Dendritic cell treated with granulocyte-macrophage colony-stimulating factor and Interleukin-4, amounts not matched to agents 40 ng/mL and 50 ng/mL, for 4 days (primary cell): ENCODE measurements around the gene HOGA1.
"Not testable (repeated sequence)": the region's sequence is repeated elsewhere in the genome, so short reads cannot be mapped to it uniquely, and the experiment has no call there.

Experiments used
- H3K27ac Mint-ChIP-seq: one replicate; pipeline ENCODE4 v1.8.0; 2022; ENCODE audit warnings: mild to moderate bottlenecking, mixed read lengths
- H3K27me3 Mint-ChIP-seq: one replicate; pipeline ENCODE4 v1.8.0; 2022; ENCODE audit warnings: mild to moderate bottlenecking, mixed read lengths
- H3K36me3 Mint-ChIP-seq: one replicate; pipeline ENCODE4 v1.8.0; 2022; ENCODE audit warnings: low read depth, mixed read lengths
- H3K4me1 Mint-ChIP-seq: one replicate; pipeline ENCODE4 v1.8.0; 2022; ENCODE audit warnings: low read depth, mixed read lengths
- H3K4me3 Mint-ChIP-seq: one replicate; pipeline ENCODE4 v1.8.0; 2022; ENCODE audit warnings: mild to moderate bottlenecking, moderate library complexity, mixed read lengths
- H3K9me3 Mint-ChIP-seq: one replicate; pipeline ENCODE4 v1.8.0; 2022; ENCODE audit warnings: mixed read lengths
- intact Hi-C: fragments of 100-400 bp; cut with micrococcal nuclease; formaldehyde crosslinking; loops from one replicate; pipeline ENCODE4 v1.15.0; 2022

HOGA1 gene

DNA sequence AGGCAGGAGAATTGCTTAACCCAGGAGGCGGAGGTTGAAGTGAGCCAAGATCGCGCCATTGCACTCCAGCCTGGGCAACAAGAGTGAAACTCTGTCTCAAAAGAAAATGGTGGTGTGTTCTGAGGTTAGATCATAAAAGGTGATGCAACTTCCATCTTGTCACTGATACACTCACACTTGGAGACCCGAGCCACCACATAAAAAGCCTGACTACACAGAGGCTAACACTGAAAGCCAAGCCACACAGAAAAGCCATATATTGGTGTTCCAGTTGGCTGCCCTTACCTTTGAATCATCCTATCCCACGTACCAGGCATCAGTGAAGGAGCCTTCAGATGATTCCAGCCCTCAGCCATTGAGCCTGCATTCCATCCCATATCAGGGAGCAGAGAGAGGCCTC lies 45.1 kb downstream of the HOGA1 start:
- Mint-ChIP-seq H3K27me3 (peaks cover 2% of the 10 kb centered on the region), H3K27ac (no peak overlapping the region), H3K9me3 (no peaks in the 10 kb centered on the region), H3K36me3 (peaks cover 6% of the 10 kb centered on the region), H3K4me3 (no peak overlapping the region), H3K4me1 (peaks cover 13% of the 10 kb centered on the region)
- intact Hi-C loops = loop anchor here (10.0 kb wide), 1 partner anchor 124 kb away; no protein-coding TSS in a partner anchor

DNA sequence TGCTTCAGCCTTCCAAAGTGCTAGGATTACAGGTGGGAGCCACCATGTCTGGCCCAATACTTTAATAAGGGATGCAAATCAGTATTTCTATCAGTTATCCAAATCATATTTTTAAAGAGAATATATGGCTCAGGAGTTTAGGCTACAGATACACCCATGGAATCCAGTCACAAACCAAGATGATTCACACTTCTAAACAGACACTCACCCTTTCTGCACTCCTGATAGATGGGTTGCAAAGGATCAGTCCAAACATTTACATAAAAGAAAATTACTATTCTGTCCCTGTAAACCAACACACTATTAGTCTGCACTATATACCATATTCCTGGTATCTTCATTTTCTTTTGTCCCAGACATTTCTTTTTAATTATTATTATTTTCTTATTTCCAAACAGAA lies 46.9 kb downstream of the HOGA1 start:
- Mint-ChIP-seq H3K36me3 (peaks cover 6% of the 10 kb centered on the region), H3K4me1 (peaks cover 13% of the 10 kb centered on the region)
- intact Hi-C loops = no loop called here

DNA sequence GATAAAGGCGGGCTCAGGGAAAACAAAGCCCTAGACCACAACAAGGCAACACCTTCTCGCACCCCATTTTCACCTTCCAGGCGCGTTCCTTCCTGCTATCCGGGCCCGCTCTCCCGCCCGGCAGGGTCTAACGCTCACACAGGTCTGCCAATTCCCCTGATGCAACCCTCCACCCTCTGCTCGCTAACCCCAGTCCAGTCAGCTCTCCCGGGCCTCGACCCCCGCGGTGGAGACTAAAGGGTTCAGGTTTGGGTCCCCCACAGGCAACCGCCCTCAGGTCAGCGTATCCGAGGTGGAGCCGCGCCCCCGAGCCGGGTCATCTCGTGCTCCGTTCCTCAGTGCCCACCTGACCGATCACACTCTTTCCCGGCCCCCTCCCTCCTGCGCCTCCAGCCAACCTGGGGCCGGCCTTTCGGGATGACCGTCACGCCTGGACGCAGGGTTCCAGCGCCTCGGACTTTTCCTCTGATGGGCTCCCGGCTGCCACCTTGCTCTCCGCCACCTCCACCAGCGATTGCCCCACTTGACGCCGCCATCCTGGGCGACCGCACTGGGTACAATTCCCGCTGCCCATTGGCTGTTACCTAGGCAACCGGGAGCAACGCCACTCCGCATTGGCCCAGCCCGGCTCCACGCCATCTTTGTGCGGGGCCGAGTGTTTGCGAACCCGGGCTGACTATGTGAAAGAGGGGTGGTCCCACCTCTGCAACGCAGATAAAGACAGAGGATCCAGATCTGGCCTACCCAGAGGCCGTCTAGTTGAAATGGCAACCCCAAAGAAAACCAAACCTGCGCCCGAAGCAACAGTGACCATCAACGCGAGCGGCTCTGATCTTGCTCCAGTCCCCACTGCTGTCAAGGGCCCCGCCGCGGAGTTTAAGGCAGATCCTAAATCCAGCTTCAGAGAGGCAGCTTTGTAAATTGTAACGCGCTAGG lies 49.0 kb downstream of the HOGA1 start, which contains the start of gene MORN4:
TSS of gene MORN4 (minus strand) at position 552 of the 936 bp plus-strand sequence. CDS start 13,847 bp downstream, outside the sequence.
- Mint-ChIP-seq H3K27ac (peak within 1 kb of the TSS; percentile 78), H3K9me3 (no peaks in the 10 kb centered on the region), H3K36me3 (peaks cover 6% of the 10 kb centered on the region), H3K4me1 (peaks cover 15% of the 10 kb centered on the region), H3K27me3 (peaks cover 2% of the 10 kb centered on the region), H3K4me3 (peak within 1 kb of the TSS; percentile 97)
- intact Hi-C loops = no loop called here

More for the DNA sequence above, 46.9 kb downstream of the HOGA1 start:
- Mint-ChIP-seq H3K4me3 (no peak overlapping the region), H3K27ac (no peak overlapping the region), H3K27me3 (peaks cover 2% of the 10 kb centered on the region), H3K9me3 (no peaks in the 10 kb centered on the region)

DNA sequence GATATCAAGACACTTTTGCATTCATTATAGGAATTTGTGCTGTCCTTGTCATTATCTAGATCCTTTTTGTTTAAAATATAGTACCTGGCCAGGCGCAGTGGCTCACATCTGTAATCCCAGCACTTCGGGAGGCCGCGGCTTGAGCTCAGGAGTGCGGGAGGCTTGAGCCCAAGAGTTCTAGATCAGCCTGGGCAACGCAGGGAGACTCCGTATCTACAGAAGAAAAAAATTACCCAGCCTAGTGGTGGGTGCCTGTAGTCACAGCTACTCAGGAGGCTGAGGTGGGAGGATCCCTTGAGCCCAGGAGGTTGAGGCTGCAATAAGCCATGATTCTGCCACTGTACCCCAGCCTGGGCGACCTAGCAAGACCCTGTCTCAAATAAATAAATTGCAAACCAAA lies 49.7 kb downstream of the HOGA1 start:
- peaks cover 19% of the 10 kb centered on the region for H3K4me1 Mint-ChIP-seq
- peaks cover 2% of the 10 kb centered on the region for H3K27me3 Mint-ChIP-seq
- H3K36me3 Mint-ChIP-seq = peaks cover 6% of the 10 kb centered on the region
- H3K27ac Mint-ChIP-seq = peak overlapping the region; percentile 78
- H3K4me3 Mint-ChIP-seq = peak overlapping the region; percentile 97
- no peaks in the 10 kb centered on the region for H3K9me3 Mint-ChIP-seq
- intact Hi-C loops = no loop called here

DNA sequence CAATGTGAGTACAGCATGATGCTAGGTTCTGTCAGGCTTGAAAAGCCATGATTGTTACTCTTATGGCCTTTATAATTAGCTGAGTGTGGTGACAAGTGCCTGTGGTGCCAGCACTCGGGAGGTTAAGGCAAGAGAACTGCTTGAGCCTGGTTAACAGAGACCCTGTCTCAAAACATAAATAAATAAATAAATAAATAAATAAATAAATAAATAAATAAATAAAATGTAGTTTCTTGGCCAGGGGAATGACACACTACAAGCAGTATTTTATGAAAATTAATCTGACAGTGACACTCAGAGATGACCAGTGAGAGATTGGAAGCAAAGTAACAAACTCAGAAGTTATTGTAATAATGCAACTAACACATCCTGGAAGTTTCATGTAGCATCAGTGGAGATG lies 51.4 kb downstream of the HOGA1 start:
- H3K36me3 Mint-ChIP-seq = peaks cover 6% of the 10 kb centered on the region
- peaks cover 24% of the 10 kb centered on the region for H3K4me1 Mint-ChIP-seq
- intact Hi-C loops = no loop called here
- peaks cover 4% of the 10 kb centered on the region for H3K27me3 Mint-ChIP-seq
- H3K27ac Mint-ChIP-seq = no peak overlapping the region
- H3K9me3 Mint-ChIP-seq = no peaks in the 10 kb centered on the region
- H3K4me3 Mint-ChIP-seq = no peak overlapping the region

DNA sequence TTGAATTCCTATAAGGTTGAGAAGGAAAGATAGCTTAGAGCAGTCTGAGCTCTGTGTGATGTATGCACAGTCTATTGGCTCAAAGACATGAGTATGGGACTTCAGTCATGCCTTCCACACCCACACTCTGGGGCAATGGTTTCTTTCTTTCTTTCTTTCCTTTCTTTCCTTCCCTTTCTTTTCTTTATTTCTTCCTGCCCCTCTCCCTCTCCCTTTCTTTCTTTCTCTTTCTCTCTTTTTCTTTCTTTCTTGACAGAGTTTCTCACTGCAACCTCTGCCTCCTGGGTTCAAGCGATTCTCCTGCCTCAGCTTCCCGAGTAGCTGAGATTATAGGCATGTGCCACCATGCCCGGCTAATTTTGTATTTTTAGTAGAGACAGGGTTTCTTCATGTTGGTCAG lies 54.9 kb downstream of the HOGA1 start:
- H3K27me3 Mint-ChIP-seq, H3K4me3 Mint-ChIP-seq, intact Hi-C loops, H3K27ac Mint-ChIP-seq, H3K9me3 Mint-ChIP-seq: not testable (repeated sequence)
- Mint-ChIP-seq H3K36me3 (peaks cover 26% of the 10 kb centered on the region), H3K4me1 (peaks cover 27% of the 10 kb centered on the region)

DNA sequence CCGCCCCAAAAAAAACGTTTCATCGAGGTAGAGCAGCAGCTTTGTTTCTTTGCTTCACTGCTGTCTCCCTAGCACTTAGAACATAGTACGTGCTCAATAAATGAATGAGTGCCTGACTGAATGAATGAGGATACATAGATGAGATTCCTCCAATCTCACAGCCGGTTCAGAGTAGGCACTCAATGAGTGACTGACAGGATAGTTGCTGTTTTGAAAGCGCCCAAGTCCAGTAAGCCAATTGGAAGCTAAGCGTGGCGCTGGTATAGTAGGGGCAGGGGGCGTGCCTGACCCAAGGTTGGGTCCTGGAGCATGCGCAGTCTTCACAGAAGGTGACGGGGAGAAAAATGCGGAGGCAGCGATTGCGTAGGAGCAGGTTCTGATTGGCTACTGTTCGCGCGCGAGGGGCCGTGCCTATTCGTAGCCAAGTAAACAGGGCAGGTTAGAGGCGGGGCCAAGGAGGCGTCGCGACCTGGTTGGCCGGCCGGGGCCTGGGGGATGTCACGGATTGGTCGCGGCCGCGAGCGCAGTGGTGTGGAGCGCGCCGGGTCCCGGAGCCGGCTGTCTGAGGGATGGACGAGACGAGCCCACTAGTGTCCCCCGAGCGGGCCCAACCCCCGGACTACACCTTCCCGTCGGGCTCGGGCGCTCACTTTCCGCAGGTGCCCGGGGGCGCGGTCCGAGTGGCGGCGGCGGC lies 56.1 kb downstream of the HOGA1 start, which contains the start of gene PI4K2A:
TSS of gene PI4K2A (plus strand) at position 498 of the 694 bp plus-strand sequence. CDS start at position 570, 72 bp downstream.
- H3K9me3 Mint-ChIP-seq = no peaks in the 10 kb centered on the region
- H3K27me3 Mint-ChIP-seq = peaks cover 1% of the 10 kb centered on the region
- H3K27ac Mint-ChIP-seq = peak within 1 kb of the TSS; percentile 97
- H3K4me1 Mint-ChIP-seq = peaks cover 36% of the 10 kb centered on the region
- H3K36me3 Mint-ChIP-seq = peaks cover 38% of the 10 kb centered on the region
- intact Hi-C loops = loop anchor here (2.0 to 10.0 kb wide), 2 partner anchors 46 to 146 kb away; partner anchors contain the start of genes AVPI1, MMS19 and UBTD1
- H3K4me3 Mint-ChIP-seq = peak within 1 kb of the TSS; percentile 95

DNA sequence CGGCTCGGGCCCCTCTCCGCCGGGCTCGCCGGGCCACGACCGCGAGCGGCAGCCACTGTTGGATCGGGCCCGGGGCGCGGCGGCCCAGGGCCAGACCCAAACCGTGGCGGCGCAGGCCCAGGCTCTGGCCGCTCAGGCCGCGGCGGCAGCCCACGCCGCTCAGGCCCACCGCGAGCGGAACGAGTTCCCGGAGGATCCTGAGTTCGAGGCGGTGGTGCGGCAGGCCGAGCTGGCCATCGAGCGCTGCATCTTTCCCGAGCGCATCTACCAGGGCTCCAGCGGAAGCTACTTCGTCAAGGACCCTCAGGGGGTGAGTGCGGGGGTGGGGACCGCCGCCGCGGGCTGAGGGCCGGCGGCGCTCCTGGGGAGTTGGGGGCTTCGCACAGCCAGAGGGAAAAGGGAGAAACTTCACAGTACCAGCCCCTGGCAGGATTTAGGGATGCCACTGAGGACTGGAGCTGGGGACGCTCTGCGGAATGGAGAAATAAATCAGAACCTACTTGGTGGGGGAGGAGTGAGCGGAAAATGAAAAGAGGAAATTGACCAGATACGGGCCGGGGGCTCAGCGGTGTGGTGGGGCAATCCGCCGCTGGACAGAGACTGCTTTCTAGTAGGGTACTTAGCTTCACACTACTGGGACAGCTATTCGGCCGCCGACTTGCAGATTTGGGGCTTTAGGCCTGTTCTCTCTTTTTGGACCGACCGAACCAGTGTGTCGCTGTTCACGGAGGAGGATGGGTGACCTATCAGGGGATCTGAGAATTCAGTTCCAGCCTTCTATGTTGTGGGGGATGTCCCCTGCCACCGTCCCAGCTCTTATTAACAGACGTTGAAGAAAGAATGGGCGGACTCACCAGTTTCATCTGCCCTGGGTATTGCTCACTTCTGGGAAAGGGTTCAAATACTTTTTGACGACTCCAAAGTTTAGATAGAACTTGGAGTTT lies 57.0 kb downstream of the HOGA1 start:
- intact Hi-C loops = loop anchor here (1.0 to 10.0 kb wide), 3 partner anchors 8 to 146 kb away; partner anchors contain the start of genes AVPI1, MMS19 and UBTD1
- peak overlapping the region; percentile 97 for H3K27ac Mint-ChIP-seq
- H3K4me3 Mint-ChIP-seq = peak overlapping the region; percentile 95
- H3K9me3 Mint-ChIP-seq = no peaks in the 10 kb centered on the region
- peaks cover 36% of the 10 kb centered on the region for H3K4me1 Mint-ChIP-seq
- peaks cover 1% of the 10 kb centered on the region for H3K27me3 Mint-ChIP-seq
- peaks cover 47% of the 10 kb centered on the region for H3K36me3 Mint-ChIP-seq

DNA sequence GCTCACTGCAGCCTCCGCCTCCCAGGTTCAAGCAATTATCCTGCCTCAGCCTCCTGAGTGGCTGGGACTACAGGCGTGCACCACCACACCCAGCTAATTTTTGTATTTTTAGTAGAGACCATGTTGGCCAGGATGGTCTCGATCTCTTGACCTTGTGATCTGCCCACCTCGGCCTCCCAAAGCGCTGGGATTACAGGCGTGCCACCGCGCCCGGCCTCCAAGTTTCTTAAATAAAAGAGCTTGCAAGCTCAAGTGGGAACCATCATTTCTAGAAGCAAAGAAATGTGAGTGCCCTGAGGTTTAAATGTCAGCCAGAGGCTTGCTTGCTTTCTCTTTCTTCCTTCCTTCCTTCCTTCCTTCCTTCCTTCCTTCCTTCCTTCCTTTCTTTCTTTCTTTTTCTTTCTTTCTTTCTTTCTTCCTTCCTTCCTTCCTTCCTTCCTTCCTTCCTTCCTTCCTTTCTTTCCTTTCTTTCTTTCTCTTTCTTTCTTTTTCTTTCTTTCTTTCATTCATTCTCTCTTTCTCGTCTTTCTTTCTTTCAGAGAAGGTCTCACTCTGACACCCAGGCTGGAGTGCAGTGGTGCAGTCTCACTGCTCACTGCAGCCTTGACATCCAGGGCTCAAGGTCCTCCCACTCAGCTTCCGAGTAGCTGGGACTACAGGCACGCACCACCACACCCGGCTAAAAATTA lies 58.4 kb downstream of the HOGA1 start:
- H3K27ac Mint-ChIP-seq = peak overlapping the region; percentile 97
- peaks cover 61% of the 10 kb centered on the region for H3K36me3 Mint-ChIP-seq

DNA sequence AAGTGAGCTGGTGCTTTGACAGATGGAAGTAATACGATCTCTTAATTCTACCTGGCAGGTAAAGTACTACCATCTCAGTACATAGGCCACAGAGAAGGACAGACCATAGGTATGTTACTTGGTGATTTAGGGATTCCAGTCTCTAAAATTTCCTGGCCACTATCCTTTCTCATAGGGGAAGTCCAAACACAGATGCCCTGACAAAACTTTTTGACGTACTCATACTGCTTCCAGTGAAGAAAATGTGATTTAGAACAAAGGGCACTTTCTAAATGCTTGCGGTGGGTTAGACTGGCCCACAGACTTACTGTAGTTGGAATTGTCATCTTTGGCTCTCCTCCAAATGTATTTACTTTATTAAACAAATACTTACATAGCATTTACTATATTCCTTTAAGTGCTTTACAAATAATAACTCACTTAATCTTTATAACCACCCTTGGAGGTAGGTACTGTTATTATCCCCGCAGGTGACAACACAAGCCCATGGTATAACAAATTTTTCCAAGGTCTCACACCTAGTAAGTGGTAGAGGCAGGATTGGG lies 59.3 kb downstream of the HOGA1 start:
- Mint-ChIP-seq H3K27me3 (peaks cover 1% of the 10 kb centered on the region), H3K4me1 (peaks cover 46% of the 10 kb centered on the region), H3K36me3 (peaks cover 66% of the 10 kb centered on the region), H3K9me3 (no peaks in the 10 kb centered on the region), H3K4me3 (peak overlapping the region; percentile 65), H3K27ac (peak overlapping the region; percentile 97)
- intact Hi-C loops = loop anchor here (10.0 kb wide), 1 partner anchor 149 kb away; the partner anchor contains the start of genes MMS19 and UBTD1

More for the DNA sequence above, 58.4 kb downstream of the HOGA1 start:
- H3K4me1 Mint-ChIP-seq = peaks cover 45% of the 10 kb centered on the region
- H3K27me3 Mint-ChIP-seq, H3K9me3 Mint-ChIP-seq: not testable (repeated sequence)
- intact Hi-C loops = loop anchor here (10.0 kb wide), 1 partner anchor 148 kb away; the partner anchor contains the start of genes MMS19 and UBTD1
- H3K4me3 Mint-ChIP-seq = peak overlapping the region; percentile 95

DNA sequence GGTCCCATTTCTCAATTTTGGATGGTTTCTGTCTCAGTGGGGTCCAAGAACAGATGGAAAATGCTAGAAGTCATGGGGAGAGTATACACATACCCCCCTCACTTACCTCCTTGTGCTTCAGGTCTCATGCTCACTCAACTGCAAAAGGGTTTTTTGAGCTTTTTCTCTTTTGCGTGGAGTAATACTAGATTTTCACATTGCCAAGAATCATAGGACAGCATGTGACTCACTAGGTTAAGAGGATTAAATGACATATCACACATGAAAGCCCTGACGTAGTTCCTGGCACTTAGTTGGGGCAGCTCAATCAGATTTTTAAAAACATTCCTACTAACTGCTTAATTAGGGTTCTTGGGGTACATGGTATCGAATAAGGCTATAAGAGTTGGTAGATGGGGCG lies 60.7 kb downstream of the HOGA1 start:
- Mint-ChIP-seq H3K27ac (no peak overlapping the region), H3K4me3 (no peak overlapping the region), H3K4me1 (peaks cover 54% of the 10 kb centered on the region), H3K27me3 (no peaks in the 10 kb centered on the region), H3K36me3 (peaks cover 66% of the 10 kb centered on the region), H3K9me3 (no peaks in the 10 kb centered on the region)
- intact Hi-C loops = loop anchor here (10.0 kb wide), 1 partner anchor 150 kb away; the partner anchor contains the start of genes MMS19 and UBTD1

DNA sequence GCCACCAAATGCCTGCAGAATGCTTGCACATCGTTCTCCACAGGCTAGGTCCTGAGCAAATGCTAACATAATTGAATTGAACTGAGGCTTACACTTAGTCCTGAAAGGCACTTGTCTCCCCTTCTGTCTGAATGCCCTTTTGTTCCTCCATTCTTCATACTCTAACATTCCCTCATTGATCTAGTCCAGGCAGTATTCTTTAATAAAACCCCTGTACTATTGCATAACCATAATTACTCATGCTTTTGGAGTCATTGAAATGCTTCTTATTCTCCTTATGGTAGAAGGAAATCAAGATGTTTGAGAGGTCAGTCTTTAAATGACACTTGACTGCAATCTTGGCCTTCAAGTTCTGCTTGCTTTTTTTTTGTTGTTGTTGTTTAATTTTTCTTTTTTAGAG lies 63.4 kb downstream of the HOGA1 start:
- Mint-ChIP-seq H3K36me3 (peaks cover 73% of the 10 kb centered on the region), H3K27me3 (no peaks in the 10 kb centered on the region), H3K4me3 (no peak overlapping the region), H3K4me1 (peaks cover 62% of the 10 kb centered on the region), H3K27ac (peak overlapping the region; percentile 94), H3K9me3 (no peaks in the 10 kb centered on the region)
- intact Hi-C loops = loop anchor here (10.0 kb wide), 1 partner anchor 153 kb away; the partner anchor contains the start of genes MMS19 and UBTD1
